Neural progenitor cell (in vitro differentiated cells): ENCODE data around the gene NEO1. TPM values are rescaled to one million over a fixed set of nuclear protein-coding genes. Genes with fewer than 3 reads are reported as not detected.

Source experiments
- DNase-seq: peaks from one replicate; pipeline ENCODE4 v3.0.0-alpha.2; 2016; ENCODE audit warnings: low spot score
- H2AFZ ChIP-seq: fragments of 200-600 bp; sonication (generic); replicated peaks from 2 replicates; pipeline ENCODE4 v1.6.1; 2016; ENCODE audit warnings: antibody characterized with exemption
- H3F3A ChIP-seq: fragments of 200-600 bp; sonication (generic); 2 replicates; pipeline ENCODE4 v1.6.1; 2016; ENCODE audit warnings: antibody characterized with exemption, low read depth
- H3K27ac ChIP-seq: fragments of 200-600 bp; sonication (generic); 2 replicates; pipeline ENCODE4 v1.5.1; 2016; ENCODE audit warnings: mild to moderate bottlenecking
- H3K27me3 ChIP-seq: fragments of 200-600 bp; sonication (generic); 2 replicates; pipeline ENCODE4 v1.6.1; 2016; ENCODE audit warnings: mild to moderate bottlenecking, moderate library complexity
- H3K36me3 ChIP-seq: fragments of 200-600 bp; sonication (generic); 2 replicates; pipeline ENCODE4 v1.5.1; 2016
- H3K4me1 ChIP-seq: fragments of 200-600 bp; sonication (generic); 2 replicates; pipeline ENCODE4 v1.6.1; 2016; ENCODE audit warnings: mixed run types
- H3K4me2 ChIP-seq: fragments of 200-600 bp; sonication (generic); 2 replicates; pipeline ENCODE4 v1.6.1; 2016
- H3K4me3 ChIP-seq: fragments of 200-600 bp; sonication (generic); 2 replicates; pipeline ENCODE4 v1.5.1; 2016
- H3K79me2 ChIP-seq: fragments of 200-600 bp; sonication (generic); 2 replicates; pipeline ENCODE4 v1.6.1; 2016; ENCODE audit warnings: low read depth
- H3K9ac ChIP-seq: fragments of 200-600 bp; sonication (generic); 2 replicates; pipeline ENCODE4 v1.6.1; 2016
- H3K9me3 ChIP-seq: fragments of 200-600 bp; sonication (generic); 2 replicates; pipeline ENCODE4 v1.5.1; 2016; ENCODE audit warnings: low read depth
- H4K20me1 ChIP-seq: fragments of 200-600 bp; sonication (generic); 2 replicates; pipeline ENCODE4 v1.6.1; 2016; ENCODE audit warnings: low read depth
- H3K27ac Mint-ChIP-seq: 3 replicates; pipeline ENCODE4 v1.8.0; 2021; ENCODE audit warnings: mixed read lengths
- H3K27me3 Mint-ChIP-seq: 2 replicates; pipeline ENCODE4 v1.8.0; 2022; ENCODE audit warnings: low read depth, mild to moderate bottlenecking, inconsistent platforms, moderate library complexity, mixed read lengths; ENCODE audit not compliant: insufficient read depth
- H3K36me3 Mint-ChIP-seq: 3 replicates; pipeline ENCODE4 v1.8.0; 2021; ENCODE audit warnings: mixed read lengths
- H3K4me1 Mint-ChIP-seq: 3 replicates; pipeline ENCODE4 v1.8.0; 2021; ENCODE audit warnings: mixed read lengths
- H3K4me3 Mint-ChIP-seq: 3 replicates; pipeline ENCODE4 v1.8.0; 2021; ENCODE audit warnings: mild to moderate bottlenecking, moderate library complexity, mixed read lengths
- H3K9me3 Mint-ChIP-seq: 3 replicates; pipeline ENCODE4 v1.8.0; 2020; ENCODE audit warnings: mixed read lengths
- CTCF ChIP-seq: fragments of 200-600 bp; sonication (generic); IDR thresholded peaks from 2 replicates; pipeline ENCODE4 v1.5.1; 2017; ENCODE audit warnings: antibody characterized with exemption, mild to moderate bottlenecking
- EZH2 ChIP-seq: fragments of 200-600 bp; sonication (generic); IDR thresholded peaks from 2 replicates; pipeline ENCODE4 v1.6.1; 2017; ENCODE audit warnings: antibody characterized with exemption, mild to moderate bottlenecking, moderate library complexity
- EZH2phosphoT487 ChIP-seq: fragments of 200-600 bp; sonication (generic); IDR thresholded peaks from 2 replicates; pipeline ENCODE4 v1.6.1; 2017; ENCODE audit warnings: antibody characterized with exemption
- total RNA-seq: library from RNA; depleted of rRNA; stranded (reverse); fragments of >200 nt; gene quantifications from 2 replicates; pipeline ENCODE4 v1.2.3, GENCODE V29; 2015; ENCODE audit warnings: low replicate concordance

NEO1 gene
- total RNA-seq, 1 donor from 2014 or later, result 77.9 TPM

GRCh38 chr15:73174171-73174570 lies 121.9 kb downstream of the NEO1 start:
- Histone ChIP-seq H2AFZ (no peak overlapping the region), H3K4me1 (peaks cover 19% of the 10 kb centered on the region), H3K4me3 (no peak overlapping the region), H3K36me3 (peaks cover 5% of the 10 kb centered on the region), H3K9me3 (no peaks in the 10 kb centered on the region), H3F3A (no peaks in the 10 kb centered on the region), H3K79me2 (no peaks in the 10 kb centered on the region), H3K4me2 (peak overlapping the region; percentile 7), H4K20me1 (no peaks in the 10 kb centered on the region), H3K27me3 (no peaks in the 10 kb centered on the region), H3K27ac (no peak overlapping the region), H3K9ac (no peak overlapping the region)
- Mint-ChIP-seq H3K27ac (no peak overlapping the region), H3K9me3 (no peaks in the 10 kb centered on the region), H3K27me3 (no peaks in the 10 kb centered on the region), H3K4me3 (no peak overlapping the region), H3K4me1 (peaks cover 16% of the 10 kb centered on the region), H3K36me3 (peaks cover 3% of the 10 kb centered on the region)
- TF ChIP-seq CTCF, result no peak
- TF ChIP-seq EZH2, result no peak
- no peak for TF ChIP-seq EZH2phosphoT487
- no peak for DNase-seq

GRCh38 chr15:73175382-73175781 lies 123.1 kb downstream of the NEO1 start:
- peak overlapping the region; percentile 4 for H3K4me2 ChIP-seq
- peaks cover under 1% of the 10 kb centered on the region for H3K9me3 ChIP-seq
- no peaks in the 10 kb centered on the region for H3F3A ChIP-seq
- TF ChIP-seq CTCF, result no peak
- no peak for TF ChIP-seq EZH2
- TF ChIP-seq EZH2phosphoT487, result no peak
- H3K4me1 ChIP-seq, result peaks cover 19% of the 10 kb centered on the region
- H3K9ac ChIP-seq, result no peak overlapping the region
- no peak overlapping the region for H3K27ac Mint-ChIP-seq
- no peak overlapping the region for H2AFZ ChIP-seq
- no peak overlapping the region for H3K4me3 ChIP-seq
- no peaks in the 10 kb centered on the region for H3K27me3 ChIP-seq
- peaks cover 10% of the 10 kb centered on the region for H3K36me3 Mint-ChIP-seq
- H3K4me1 Mint-ChIP-seq, result peaks cover 16% of the 10 kb centered on the region
- no peaks in the 10 kb centered on the region for H4K20me1 ChIP-seq
- H3K27me3 Mint-ChIP-seq, result no peaks in the 10 kb centered on the region
- H3K9me3 Mint-ChIP-seq, result no peaks in the 10 kb centered on the region
- H3K27ac ChIP-seq, result no peak overlapping the region
- H3K4me3 Mint-ChIP-seq, result no peak overlapping the region
- peak; percentile 43 for DNase-seq
- H3K36me3 ChIP-seq, result peaks cover 11% of the 10 kb centered on the region
- no peaks in the 10 kb centered on the region for H3K79me2 ChIP-seq

- Histone ChIP-seq H3K9me3 (peaks cover 12% of the 10 kb centered on the region), H3K79me2 (no peaks in the 10 kb centered on the region), H3F3A (peaks cover 10% of the 10 kb centered on the region), H2AFZ (no peak overlapping the region), H3K27ac (no peak overlapping the region), H3K4me1 (peaks cover 19% of the 10 kb centered on the region), H3K36me3 (peaks cover 23% of the 10 kb centered on the region), H3K27me3 (no peaks in the 10 kb centered on the region), H3K9ac (no peak overlapping the region), H3K4me3 (no peak overlapping the region), H4K20me1 (no peaks in the 10 kb centered on the region), H3K4me2 (no peak overlapping the region)
- H3K36me3 Mint-ChIP-seq, result peaks cover 21% of the 10 kb centered on the region
- H3K4me1 Mint-ChIP-seq, result peaks cover 16% of the 10 kb centered on the region
- TF ChIP-seq EZH2phosphoT487 (no peak), EZH2 (no peak), CTCF (no peak)
- no peak for DNase-seq
- H3K27me3 Mint-ChIP-seq, result no peaks in the 10 kb centered on the region
- H3K9me3 Mint-ChIP-seq, result peaks cover 6% of the 10 kb centered on the region
- H3K4me3 Mint-ChIP-seq, result no peak overlapping the region
- H3K27ac Mint-ChIP-seq, result no peak overlapping the region
These were observed 124.3 kb downstream of the NEO1 start for GRCh38 chr15:73176598-73176997.
